ENCODE data around the gene CD3E. TPM values are rescaled to one million over a fixed set of nuclear protein-coding genes. Genes with fewer than 3 reads are reported as not detected.

Gene CD3E
- total and polyA plus RNA-seq, 2 of the 8 experiments (the other 6 are each of a cell fraction or from before 2014, with no cell fraction given): not detected

DNA sequence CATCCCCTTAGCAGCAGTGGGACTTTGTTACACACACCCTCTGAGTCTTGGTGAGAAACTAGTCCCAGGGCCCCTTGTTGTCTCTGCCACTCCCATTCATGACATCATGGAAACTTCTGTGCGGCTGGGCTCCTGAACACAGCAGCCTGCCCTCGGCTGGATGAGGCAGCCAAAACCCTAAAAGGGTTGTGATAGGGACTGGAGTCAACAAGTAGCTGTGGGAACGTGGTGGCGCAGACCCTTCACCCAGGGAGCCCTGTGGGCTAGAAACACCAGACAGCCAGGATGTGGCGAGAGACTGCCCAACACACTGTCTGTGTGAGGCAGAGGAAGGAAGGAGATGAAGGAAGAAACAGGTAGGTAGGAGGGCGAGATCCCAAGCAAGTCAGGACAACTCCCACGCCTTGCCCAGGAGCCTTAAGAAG is 34.1 kb downstream of the CD3E start (continued):
- TF ChIP-seq BRCA1 (IDR thresholded peaks at IDR 0.05; ENCODE audit: low read depth, low read length) (no peak), SP2 (IDR thresholded peaks at IDR 0.05; ENCODE audit: low read length) (no peak)

All from H1 (cell line).